KG1 (cell line): ENCODE data around the gene NENF.

Experiments
- DNase-seq: peaks from one replicate; lab custom pipeline; 2025; lab: John Stamatoyannopoulos, UW

NENF gene

DNA sequence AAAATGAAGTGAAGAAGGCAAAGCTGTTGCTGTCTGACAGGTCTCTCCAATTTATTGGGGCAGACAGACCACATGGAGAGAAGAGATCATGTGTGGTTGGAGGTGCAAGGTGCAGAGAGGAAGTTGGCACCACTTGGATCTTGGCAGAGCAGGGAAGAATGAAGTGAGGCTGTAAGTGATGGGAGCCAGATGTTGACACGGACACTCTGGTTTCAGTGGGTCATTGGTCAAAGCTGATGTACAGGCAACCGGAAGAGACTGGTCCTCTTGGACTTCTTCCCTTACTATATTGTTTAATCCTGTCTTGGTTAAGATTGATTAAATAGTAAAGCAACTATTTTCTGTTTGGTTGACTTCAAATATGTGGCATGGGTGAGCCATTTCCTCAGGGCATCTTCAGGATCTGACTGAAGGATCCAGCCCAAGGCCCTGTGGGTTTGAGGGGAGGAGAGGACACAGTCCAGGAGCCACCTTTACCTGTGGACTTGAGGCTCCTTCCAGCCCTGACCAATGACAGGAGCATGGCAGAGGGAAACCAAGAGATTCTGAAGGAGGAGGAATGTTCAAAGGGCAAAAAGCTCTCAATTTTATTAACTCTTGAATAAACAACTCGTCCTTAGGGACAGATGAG, 49.4 kb downstream of the NENF start:
- DNase-seq, result no peak

DNA sequence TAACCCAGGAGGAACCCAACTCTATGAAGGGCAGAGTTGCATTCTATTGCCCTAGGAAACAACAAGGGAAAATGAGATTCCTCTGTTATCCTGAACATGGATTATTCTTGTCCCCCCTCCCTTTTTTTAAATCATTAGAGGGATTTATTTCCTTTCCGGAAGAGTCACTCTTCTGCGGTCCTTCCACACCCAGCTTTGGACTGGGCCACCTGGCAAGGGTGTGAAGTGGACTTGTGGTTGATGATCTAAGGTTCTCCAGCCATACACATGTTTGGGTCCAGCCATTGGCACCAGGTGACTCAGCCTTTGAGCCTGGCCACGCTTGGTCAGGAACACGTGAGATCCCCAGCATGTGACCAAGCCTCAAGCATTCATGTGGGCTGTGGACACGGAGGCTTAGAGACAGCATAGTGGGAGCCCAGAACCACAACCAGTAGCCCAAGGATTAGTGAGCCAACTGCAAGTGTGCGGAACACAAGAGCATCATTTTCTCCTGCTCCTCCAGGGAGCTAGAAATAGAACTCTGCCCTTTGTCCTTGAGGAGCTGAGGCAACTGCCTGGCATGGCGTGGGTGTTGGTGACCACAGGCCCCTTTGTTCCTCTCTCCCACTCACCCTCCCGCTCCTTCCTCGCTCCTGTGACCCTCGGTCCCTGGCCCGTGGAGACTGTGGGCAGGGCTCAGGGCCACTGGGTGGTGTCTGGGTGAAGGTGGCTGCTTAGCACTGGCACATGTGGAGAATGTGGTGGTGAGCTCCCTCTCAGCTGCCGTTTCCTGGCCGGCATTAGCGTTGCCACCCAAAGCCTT, 50.1 kb downstream of the NENF start:
- no peak for DNase-seq

DNA sequence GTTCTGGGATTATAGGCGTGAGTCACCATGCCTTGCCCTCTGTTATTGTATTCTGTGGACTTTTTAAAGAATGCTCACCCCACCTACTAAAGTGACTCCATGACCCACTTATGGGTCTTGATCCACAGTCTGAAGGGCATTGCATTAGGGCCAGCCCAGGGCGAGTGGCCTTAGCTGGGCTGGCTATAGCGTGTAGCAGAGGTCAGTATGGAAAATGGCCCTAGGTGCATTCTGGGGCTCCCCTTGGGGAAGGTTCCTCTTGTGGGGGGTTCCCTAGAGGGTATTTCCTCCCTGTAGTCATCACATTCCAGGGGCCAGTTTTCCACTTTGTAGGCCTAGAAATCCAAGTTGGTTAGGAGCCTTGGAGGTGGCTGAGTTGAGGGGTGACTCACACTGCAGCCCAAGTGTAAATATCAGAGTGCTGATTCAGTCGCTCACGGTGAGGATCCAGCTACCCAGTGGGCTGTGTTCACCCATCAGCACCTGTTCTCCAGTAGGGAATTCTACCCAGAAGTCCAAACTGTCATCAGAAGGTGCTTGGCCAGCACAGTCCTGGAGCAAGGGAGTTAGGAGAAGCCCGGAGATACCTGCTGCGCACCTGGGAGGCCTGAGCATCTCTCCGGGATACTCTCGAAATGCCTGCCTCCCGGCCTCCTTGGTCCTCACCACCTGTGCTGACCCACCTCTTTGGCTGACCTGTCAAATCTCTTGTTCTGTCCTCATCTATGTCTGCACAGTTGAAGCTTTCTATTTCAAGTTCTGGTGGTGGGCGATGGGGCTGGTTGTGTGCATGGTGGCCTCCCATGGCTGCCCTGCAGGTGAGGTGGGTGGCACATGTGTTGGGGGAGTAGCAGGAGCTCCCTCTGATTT, 52.2 kb downstream of the NENF start:
- no peak for DNase-seq

DNA sequence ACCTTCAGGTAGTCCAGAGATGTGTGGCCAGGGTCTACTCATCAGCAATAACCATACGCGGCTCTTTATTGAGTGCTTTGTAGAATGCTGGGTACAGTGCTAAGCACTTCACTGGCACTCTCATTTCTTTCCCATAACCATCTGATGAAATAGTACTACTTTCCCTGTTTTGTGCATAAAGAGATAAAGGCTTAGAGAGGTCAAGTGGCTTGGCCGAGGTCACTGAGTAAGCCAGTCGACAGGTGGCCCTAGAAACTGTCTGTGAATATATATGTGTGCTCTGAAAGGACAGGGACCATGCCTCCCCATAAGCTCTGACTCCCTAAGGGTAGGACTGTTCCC, 52.8 kb downstream of the NENF start:
- no peak for DNase-seq

DNA sequence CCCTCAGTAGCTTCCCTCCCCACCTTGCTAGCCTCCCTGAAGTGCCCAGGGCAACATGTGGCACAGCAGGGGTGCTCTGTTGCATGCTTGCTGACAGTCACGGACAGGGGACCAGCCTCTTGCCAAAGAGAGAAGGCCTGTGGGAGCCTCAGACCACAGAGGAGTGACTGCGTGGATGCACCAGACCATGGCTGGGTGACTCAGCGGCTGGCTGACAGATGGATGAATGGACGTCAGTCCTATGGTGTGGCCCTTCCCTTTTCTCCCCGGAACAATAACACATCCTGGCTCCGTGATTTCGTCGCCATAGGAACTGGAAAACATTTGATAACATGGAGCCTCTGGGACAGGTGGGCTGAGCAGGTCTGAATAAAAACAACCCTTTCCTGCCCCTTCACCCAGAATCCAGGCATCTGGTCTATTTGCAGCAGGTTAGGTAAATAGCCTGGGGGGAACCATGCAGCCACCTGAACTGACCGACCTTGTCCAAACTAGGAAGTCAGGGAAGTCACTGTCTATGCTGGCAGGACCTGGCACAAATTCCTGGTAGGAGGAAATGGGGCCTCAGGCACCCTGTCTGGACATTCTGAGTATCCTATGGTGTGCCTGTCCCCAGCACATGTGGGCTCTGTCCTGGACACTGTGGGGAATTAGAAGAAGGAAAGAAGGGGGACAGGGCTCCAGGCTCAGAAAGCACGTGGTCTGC, 53.3 kb downstream of the NENF start:
- DNase-seq, result no peak

DNA sequence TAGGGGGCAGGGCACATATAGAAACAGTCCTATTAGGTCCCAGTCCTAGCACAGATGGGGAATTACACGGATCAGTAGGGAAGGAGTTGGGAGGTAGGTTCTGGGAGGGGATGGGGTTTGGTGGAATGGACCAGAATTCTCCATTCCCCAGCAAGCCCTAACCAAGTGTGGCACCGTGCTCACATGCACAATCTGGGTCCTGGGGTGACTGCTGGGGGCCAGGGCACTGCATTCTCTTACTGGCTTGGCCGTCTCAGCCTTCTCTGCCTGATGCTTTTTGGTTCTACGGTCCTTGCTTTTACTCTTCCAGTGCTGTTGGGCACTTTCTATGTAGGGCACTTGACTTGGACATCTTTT, 53.9 kb downstream of the NENF start:
- no peak for DNase-seq

DNA sequence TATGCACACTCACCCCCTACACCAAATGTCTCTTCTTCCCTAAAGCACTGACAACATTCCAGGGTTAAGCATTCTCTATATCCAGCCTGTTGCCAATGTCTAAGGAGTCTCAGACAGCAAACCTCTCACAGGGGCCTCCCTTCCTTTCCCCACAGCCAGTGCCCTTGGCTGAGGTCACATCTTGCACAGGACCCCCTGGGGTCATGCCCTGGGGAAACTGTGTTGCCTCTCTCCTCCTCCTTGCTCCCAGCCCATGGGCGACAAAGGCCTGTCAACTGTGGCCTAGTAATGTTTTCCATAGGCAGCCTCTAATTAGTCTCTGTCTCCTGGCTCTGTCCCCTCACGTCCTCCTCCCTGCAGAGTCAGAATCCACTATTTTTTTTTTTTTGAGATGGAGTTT, 54.6 kb downstream of the NENF start:
- DNase-seq, result no peak

DNA sequence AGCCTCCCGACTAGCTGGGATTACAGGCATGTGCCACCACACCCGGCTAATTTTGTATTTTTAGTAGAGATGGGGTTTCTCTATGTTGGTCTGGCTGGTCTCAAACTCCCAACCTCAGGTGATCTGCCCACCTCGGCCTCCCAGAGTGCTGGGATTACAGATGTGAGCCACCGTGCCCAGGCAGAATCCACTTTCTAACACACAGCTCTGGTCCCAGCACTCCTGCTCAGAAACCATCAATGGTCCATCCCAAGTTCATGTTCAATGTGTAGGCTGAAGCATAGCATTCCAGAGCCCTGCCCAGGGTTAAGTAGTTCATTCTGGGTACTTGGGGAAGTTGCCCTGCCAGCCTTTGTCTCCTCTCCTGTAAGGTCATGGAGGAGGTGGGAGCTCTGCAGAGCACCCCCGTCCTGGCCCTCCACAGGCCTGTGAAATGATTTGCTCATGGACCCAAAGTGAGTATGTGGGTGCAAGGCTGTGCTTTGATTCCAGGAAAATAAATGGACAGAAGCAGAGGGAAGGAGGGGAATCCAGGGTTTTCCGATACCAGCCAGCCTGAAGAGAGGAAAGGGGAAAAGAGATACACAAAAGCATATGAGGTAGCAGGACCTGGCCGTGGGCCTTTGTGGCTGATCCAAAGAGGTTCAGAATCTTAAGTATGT, 55.2 kb downstream of the NENF start:
- DNase-seq, result no peak

DNA sequence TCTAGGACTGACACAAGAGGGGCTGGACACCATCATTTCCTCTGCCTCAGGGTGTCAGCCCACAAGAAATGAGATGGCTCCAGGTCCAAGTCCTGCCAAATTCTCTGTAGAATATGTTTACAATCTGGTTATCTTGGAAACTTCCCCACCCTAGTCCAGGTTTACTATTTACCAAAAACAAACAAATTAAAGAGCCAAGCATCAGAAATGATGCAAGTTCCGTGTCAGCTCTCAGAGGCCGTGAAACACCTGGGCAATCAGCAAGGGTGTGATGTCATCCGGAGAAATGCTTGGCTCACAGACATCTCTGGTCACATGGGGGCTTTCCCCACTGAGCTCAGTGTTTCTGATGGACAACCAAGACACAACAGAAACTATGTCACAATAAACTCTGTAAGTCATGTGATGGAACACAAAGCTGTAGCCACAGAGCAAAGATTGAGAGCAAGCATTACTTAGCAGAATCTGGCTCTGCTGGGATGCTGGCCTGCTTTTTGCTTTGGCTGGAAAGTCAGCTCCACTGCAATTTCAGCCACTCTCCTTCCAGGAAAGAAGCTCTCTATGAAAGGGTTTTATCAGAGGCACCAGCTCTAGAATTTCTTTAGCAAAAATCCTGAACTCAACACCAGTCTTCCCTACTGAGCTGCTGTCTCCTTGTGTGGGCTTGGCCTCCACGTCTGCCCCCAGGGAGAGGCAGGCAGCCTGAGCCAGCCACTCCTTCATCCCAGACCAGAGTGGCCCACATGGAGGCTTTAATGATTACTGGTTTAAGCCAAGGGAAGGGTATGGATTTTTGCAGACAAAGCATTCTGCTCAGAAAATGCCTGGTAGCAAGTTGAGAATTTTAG, 55.9 kb downstream of the NENF start:
- no peak for DNase-seq

DNA sequence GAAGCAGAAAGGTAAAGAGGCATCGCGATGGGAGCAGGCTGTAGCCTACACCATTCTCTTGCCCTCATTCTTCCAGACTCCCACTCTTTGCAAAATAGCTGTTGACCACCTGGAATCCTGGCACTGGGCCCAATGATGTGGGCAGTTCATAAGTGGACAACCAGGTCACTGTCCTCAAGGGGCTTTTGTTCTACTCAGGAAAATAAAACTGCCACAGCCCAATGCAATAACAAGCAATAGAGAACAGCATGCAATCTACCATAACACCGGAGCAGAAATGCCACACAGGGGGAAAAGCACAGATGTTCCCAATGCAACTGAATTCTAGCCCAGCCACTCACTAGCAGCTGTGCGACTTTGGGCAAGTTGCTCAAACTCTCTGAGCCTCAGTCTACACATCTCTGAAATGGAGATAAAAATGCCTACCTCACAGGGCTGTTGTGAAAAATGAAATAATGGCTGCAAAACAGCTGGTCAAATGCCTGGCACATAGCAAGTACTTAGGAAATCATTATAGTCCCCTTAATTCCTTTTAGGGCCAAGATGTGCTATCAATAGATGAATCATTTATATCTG, 56.7 kb downstream of the NENF start:
- no peak for DNase-seq

DNA sequence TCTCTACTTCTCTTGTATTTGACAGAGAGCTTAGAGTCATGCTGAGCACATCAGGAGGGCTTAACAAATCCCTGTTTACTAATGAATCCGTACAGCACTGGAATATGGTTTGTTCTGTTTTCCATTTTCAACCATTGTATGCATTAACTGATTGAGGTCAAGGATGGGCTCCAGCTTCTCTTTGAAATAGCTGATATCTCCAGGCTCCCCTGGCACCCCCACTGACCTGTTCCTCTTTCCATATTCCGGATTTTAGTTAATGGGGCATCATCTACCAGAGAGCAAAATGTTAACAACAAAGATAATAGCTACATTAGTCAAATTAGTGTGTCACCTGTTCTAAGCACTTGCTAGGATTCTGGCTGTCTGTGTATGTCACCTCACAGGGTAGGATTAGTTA, 57.6 kb downstream of the NENF start:
- no peak for DNase-seq

DNA sequence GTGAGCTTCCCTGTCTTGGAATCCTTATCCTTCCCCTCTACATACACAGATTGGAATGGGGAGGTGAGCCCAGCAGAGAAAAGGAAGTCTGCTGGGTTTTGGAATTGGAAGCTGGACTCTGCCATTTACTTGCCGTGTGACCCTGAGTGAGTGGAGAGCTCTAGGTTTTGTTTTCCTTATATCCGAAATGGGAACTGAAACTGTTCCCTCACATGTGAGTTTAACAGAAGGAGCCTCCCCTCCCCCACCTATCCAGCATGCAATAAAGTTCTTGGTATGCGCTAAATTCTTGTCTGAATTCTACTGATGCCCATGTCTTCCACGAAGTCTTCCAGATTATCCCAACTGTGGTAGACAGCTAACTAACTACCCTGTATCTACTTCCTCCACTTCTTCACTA, 58.7 kb downstream of the NENF start:
- DNase-seq, result no peak
